Measurements from ENCODE around the gene PIK3R3.
"Not testable (repeated sequence)": the region's sequence is repeated elsewhere in the genome, so short reads cannot be mapped to it uniquely, and the experiment has no call there.

Gene PIK3R3

GRCh38 chr1:46102769-46103476 is 29.5 kb downstream of the PIK3R3 start:
- DNase-seq (ENCODE audit: low read depth in 2 of 2), result no peak

DNA sequence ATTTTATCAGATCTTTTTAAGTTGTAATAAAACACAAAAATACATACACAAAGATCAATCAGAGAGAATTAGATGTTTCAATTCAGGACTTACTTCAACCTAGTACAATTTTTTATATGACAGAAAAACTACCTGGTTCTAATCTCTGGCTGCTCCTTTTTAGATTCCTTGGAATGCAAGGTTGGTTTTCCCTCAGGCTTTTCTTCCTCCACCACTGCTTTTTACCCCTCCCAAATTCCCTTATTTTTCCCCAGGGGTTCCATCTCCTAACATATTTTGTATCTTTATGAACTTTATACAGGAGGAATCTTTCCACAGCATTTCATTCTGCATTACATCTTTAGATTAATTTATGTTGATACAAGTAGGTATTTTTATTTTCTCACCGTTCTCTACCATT is 33.2 kb downstream of the PIK3R3 start:
- no peak for DNase-seq (ENCODE audit: low read depth in 2 of 2)

- DNase-seq (ENCODE audit: low read depth in 2 of 2), result no peak
Measured at GRCh38 chr1:46098027-46098712, 34.3 kb downstream of the PIK3R3 start.

GRCh38 chr1:46097149-46097472 is 35.3 kb downstream of the PIK3R3 start:
- DNase-seq (ENCODE audit: low read depth in 2 of 2), result no peak

DNA sequence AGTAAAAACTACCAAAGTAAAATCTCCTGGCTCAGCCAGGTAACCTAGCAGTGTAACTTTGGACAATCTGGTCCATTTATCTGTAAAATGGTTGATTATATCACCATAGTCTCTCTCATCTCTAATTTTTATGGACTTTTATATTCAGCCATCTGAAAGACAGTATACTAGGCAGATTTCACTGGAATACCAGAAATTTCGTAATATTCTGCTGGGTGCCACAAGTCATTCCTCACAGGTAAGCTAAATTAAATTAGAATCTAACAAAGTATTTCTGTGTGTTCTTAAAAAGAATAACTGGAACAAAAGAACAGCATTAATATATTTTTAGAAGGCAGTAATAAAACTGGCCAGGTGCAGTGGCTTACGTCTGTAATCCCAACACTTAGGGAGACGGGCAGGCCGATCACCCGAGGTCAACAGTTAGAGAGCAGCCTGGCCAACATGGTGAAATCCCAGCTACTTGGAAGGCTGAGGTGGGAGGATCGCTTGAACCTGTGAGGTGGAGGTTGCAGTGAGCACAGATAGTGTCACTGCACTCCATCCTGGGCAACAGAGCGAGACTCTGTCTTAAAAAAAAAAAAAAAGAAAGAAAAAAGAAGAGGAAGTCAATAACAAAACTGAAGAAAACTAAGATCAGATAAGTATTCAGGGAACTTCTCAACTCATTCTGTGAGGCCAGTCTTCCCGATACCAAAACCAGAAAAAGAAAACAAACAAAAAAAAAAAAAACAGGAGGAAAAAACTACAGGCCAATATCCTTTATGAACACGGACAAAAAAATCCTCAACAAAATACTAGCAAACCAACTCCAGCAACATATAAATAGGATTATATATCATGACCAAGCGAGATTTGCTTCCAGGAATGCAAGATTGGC is 35.9 kb downstream of the PIK3R3 start:
- DNase-seq (ENCODE audit: low read depth in 2 of 2), result no peak

DNA sequence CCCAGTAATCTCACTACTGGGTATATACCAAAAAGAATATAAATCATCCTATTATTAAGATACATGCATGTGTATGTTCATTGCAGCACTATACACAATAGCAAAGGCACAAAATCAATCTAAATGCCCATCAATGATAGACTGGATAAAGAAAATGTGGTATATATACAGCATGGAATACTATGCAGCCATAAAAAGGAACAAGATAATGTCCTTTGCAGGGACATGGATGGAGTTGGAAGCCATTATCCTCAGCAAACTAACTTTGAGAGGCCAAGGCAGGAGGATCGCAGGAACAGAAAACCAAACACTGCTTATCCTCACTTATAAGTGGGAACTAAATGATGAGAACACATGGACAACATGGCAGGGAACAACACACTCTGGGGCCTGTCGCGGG is 37.3 kb downstream of the PIK3R3 start:
- DNase-seq (ENCODE audit: low read depth in 2 of 2), result not testable (repeated sequence)

DNA sequence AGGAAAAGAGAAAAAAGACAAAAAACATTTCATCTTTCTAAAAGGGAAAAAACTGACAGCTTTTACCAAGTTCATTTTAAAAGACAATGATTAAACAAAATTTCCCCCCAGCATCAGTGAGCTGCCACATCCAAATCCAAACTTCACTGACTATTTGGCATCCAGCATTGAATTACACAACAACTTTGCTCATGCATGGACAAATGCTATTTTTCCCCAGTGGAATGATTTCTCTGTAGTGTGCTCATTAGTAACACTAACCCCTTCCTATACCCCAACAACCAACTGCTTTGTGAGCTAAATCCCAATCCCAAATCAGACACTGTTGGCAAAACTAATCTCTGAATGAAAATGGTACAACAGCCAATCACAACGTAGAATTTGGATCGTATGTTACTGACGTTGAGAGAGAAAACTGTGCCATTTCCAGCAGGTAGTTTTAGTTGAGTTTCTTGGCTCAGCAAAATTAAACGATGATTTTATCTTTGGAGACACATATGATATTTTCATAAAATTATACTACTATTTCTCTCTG is 37.9 kb downstream of the PIK3R3 start:
- no peak for DNase-seq (ENCODE audit: low read depth in 2 of 2)

GRCh38 chr1:46093832-46094231 is 38.6 kb downstream of the PIK3R3 start:
- not testable (repeated sequence) for DNase-seq (ENCODE audit: low read depth in 2 of 2)

DNA sequence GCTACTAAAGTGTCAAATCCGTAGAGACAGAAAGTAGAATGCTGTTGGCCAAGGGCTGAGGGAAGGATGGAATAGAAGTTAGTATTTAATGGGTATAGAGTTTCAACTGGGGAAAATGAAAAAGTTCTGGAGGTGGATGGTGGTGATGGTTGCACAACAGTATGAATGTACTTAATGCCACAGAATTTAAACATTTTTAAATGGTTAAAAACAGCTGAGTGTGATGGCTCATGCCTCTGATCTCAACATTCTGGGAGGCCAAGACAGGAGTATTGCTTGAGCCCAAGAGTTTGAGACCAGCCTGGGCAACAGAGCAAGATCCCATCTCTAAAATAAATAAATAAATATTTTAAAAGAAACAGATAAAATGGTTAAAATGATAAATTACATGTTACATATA is 44.5 kb downstream of the PIK3R3 start:
- no peak for DNase-seq (ENCODE audit: low read depth in 2 of 2)

DNA sequence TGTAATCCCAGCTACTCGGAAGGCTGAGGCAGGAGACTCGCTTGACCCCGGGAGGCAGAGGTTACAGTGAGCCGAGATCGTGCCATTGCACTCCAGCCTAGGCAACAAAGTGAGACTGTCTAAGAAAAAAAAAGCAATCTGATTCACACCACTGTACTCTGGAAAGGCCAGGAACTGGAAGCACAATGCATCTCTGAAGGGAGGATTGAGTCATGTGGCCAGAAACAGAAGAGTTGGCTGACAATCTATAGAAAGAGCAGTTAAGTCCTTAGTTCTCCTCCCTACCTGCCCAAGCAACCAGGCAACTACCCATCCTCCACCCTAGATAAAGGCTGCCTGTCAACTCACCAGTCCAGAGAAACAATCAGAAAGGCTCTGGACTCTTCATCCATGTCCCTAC is 45.9 kb downstream of the PIK3R3 start:
- DNase-seq (ENCODE audit: low read depth in 2 of 2), result no peak

DNA sequence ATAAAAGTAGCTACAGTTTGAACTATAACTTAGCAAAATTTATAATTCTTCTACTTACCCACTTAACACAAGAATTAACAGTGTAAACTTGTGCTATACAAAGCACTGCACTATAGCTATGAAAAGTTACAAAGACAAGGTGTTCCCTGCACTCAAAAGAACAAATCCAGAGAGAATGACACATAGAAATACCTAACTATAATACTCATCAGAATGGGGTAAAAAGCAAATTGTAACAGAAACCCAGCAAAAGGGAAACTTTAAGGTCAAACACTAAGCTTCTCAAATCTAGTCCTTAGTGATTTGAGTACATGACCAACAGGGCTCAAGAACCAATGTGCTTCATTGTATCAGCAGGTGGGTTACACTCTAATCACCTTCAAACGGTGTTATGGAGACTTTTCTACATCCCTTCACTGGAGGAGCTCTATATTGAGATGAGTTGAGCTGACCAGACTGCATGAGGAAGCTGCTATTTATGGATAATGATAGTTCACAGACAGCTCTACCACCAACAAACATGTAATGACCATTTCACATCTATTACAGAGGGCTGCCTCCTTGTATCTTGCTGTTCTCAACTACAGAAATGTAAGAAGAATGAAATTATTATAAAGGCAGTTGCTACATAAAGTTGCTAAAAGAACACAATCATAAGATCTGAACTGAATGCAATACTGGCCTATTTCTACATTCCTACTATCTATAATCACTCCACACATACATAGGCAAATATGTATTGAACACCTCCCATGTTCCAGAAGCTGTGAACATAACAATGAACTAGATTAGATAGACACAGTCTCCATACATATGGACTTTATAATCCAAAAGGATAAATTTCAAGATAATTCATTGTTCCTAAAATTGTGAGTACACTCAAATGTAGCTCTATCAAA is 47.6 kb downstream of the PIK3R3 start:
- DNase-seq (ENCODE audit: low read depth in 2 of 2), result no peak

DNA sequence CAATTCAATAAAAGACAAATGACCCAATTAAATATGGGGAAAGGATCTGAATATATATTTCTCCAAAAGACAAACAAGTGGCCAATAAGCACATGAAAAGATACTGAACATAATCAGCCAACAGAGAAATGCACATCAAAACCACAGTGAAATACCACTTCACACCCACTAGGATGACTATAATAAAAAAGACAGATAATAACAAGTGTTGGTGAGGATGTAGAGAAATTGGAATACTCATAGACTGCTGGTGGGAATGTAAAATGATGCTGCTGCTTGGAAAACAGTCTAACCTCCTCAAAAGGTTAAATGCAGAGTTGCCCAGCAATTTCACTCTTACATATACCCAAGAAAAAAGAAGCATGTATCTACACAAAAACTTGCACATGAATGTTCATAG is 48.9 kb downstream of the PIK3R3 start:
- DNase-seq (ENCODE audit: low read depth in 2 of 2), result no peak

DNA sequence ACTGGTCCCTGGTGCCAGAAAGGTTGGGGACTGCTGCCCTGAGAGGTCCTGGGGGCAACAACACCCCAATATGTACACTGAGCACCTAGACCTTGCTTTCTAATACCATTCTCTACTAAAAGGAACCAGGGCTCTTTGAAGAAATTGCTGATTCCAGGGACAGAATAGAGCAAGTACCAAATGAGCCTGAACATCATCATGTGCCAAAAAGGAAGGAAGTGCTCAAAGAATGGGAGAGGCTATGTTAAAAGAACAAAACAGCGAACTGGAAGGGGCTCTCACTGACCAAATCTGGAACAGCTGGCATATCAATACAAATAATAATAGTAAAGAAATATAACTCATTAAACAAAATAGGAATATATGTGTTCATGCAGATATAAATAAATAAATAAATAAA is 50.8 kb downstream of the PIK3R3 start:
- no peak for DNase-seq (ENCODE audit: low read depth in 2 of 2)

DNA sequence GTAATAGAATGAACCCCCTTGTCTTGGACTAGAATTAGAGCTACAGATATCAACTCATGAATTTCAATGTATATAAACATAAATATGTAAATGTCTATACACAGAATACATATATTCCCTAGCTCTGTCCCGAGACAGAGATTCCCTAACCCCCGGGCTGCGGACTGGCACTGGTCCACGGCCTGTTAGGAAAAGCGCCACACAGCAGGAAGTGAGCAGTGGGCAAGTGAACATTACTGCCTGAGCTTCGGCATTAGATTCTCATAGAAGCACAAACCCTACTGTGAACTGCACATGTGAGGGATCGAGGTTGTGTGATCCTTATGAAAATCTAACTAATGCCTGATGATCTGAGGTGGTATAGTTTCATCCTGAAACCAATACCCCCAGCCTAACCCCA is 51.2 kb downstream of the PIK3R3 start:
- no peak for DNase-seq (ENCODE audit: low read depth in 2 of 2)

DNA sequence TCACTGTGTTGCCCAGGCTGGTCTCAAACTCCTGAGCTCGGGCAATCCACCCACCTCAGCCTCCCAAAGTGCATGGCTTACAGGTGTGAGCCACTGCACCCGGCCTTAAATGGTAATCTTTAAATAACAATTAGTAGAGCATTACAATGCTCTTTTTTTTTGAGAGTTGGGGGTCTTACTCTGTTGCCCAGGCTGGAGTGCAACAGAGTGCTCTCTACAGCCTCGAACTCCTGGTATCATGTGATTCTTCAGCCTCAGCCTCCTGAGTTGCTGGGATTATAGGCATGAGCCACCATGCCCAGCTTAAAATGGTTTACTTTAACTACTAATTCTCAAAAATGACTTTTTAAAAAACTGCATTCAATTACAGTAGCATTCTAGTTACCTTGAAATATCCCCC is 52.2 kb downstream of the PIK3R3 start:
- no peak for DNase-seq (ENCODE audit: low read depth in 2 of 2)

- DNase-seq (ENCODE audit: low read depth in 2 of 2), result no peak
Measured at GRCh38 chr1:46077644-46078043, 54.8 kb downstream of the PIK3R3 start.

- no peak for DNase-seq (ENCODE audit: low read depth in 2 of 2)
Measured at GRCh38 chr1:46076343-46076742, 56.1 kb downstream of the PIK3R3 start.

DNA sequence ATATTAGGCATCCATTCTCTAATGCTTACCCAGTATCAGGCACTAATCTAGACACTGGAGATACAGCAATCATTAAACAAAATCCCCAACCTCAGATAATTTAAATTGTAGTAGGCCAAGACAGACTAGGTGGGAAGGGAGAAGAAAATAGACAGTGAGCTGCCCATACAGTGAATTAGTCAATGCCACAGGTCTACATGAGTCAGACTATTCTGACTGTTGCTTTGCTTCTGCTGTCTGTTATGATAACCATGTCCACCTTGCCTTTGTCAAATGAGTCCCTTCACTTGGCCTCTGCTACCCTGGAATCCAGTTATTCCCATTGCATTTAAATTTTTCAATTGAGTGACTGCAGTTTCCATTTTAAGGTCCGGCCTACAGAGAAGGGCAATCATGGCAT is 59.5 kb downstream of the PIK3R3 start:
- DNase-seq (ENCODE audit: low read depth in 2 of 2), result no peak

- DNase-seq (ENCODE audit: low read depth in 2 of 2), result no peak
Measured at GRCh38 chr1:46070164-46070814, 62.1 kb downstream of the PIK3R3 start.

- DNase-seq (ENCODE audit: low read depth in 2 of 2), result no peak
Measured at GRCh38 chr1:46068525-46068924, 63.9 kb downstream of the PIK3R3 start.

DNA sequence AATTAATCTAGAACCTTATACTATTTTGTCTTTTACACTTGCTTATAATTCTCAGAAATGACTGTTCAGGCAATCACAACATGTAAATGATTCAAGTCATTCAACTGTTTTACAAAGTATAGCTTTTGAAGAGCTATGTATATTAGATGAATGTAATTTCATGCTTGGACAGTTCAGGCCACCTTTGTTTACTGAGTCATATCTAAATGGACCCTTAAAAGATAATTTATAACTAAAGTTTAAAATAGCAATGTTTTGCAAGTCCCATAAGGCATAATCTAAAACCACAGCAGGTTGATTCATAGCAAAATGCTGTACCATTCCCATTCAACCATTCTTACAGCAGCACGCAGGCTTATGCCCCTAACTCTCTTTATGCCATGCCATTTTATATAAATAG is 64.8 kb downstream of the PIK3R3 start:
- no peak for DNase-seq (ENCODE audit: low read depth in 2 of 2)
